Lower lobe of right lung (tissue), 2 donors: ENCODE results near the gene CNKSR1. TPM values are rescaled to one million over a fixed set of nuclear protein-coding genes. Genes with fewer than 3 reads are reported as not detected.
"Not testable (repeated sequence)": the region's sequence is repeated elsewhere in the genome, so short reads cannot be mapped to it uniquely, and the experiment has no call there.

ENCODE experiments used
- ATAC-seq, 2 donors: fragments of 200-7000 bp; cut with Tn5 transposase; one replicate each; pipeline ENCODE4 v1.9.1; 2020 to 2022; ENCODE audit warnings: mild to moderate bottlenecking in 2 of 2, moderate library complexity in 2 of 2
- DNase-seq: peaks from one replicate; pipeline ENCODE4 v3.0.0-alpha.2; 2020
- H3K27ac ChIP-seq: fragments of 200-600 bp; one replicate; pipeline ENCODE4 v1.8.0; 2022
- H3K27me3 ChIP-seq: fragments of 200-600 bp; one replicate; pipeline ENCODE4 v1.8.0; 2022; ENCODE audit warnings: low read depth
- H3K36me3 ChIP-seq: fragments of 200-600 bp; one replicate; pipeline ENCODE4 v1.8.0; 2022; ENCODE audit warnings: mild to moderate bottlenecking
- H3K4me1 ChIP-seq: fragments of 200-600 bp; one replicate; pipeline ENCODE4 v1.8.0; 2022
- H3K4me3 ChIP-seq: fragments of 200-600 bp; one replicate; pipeline ENCODE4 v1.8.0; 2022; ENCODE audit warnings: mild to moderate bottlenecking
- H3K9me3 ChIP-seq: fragments of 200-600 bp; one replicate; pipeline ENCODE4 v1.8.0; 2022
- intact Hi-C: fragments of 100-400 bp; cut with DNase I; formaldehyde crosslinking; loops from one replicate; pipeline ENCODE4 v1.11.0; 2022
- total RNA-seq: library from RNA; stranded (reverse); fragmentation: NEBNext Ultra II Directional; extraction: Animal tissue kit (Norgen Biotek cat#: 25700); gene quantifications from one replicate; pipeline ENCODE4 v1.2.1, GENCODE V29; 2021
- TF ChIP-seq, protein P1 (sequence below): fragments of 200-600 bp; IDR thresholded peaks from one replicate; pipeline ENCODE4 v1.8.0; 2022; ENCODE audit warnings: antibody characterized with exemption, mild to moderate bottlenecking
- donor health status: DM: no; HTN: yes; CAD: no; lungs with severe emphysema.

Gene CNKSR1
- total RNA-seq, 1 donor from 2014 or later = 25.0 TPM

DNA sequence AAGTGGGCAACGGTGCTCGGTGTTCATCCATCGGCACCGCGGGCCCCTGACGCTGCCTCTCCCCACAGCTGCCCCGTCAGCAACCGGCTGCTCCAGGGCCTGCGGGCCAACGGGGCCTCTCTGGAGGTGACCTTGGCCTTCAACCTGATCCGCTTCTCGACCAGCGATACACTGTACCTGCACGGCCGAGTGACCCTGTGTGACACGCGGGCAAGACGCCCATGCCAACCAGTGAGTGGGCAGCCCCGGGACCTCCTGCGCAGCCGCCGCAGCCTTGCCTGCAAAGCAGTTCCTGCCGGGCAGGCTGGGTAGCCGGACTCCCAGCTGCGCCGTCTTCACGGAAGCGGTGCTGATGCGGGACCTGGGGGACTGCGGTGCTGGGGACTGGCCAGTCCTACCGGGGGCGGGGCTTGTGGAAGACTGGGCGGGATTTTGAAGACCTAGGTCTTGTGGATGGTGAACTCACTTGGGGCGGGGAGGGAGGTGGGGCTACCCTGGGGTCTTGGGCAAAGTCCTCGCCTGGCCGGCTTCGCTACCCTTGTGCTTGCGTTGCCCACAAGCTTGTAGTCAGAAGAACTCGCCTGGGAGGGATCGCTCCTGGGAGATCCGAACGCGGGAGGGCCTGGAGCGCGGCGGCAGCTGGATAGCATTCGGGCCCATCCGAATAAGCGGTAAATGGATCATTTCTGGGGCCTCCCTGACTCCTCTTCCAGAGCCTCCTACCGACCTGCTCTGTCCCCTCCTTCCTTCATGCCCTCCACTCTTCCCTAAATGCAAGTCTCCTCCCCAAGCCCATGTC lies 47.9 kb downstream of the CNKSR1 start:
- H3K27ac ChIP-seq = no peak overlapping the region
- TF ChIP-seq, protein P1, sequence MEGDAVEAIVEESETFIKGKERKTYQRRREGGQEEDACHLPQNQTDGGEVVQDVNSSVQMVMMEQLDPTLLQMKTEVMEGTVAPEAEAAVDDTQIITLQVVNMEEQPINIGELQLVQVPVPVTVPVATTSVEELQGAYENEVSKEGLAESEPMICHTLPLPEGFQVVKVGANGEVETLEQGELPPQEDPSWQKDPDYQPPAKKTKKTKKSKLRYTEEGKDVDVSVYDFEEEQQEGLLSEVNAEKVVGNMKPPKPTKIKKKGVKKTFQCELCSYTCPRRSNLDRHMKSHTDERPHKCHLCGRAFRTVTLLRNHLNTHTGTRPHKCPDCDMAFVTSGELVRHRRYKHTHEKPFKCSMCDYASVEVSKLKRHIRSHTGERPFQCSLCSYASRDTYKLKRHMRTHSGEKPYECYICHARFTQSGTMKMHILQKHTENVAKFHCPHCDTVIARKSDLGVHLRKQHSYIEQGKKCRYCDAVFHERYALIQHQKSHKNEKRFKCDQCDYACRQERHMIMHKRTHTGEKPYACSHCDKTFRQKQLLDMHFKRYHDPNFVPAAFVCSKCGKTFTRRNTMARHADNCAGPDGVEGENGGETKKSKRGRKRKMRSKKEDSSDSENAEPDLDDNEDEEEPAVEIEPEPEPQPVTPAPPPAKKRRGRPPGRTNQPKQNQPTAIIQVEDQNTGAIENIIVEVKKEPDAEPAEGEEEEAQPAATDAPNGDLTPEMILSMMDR = no peak

DNA sequence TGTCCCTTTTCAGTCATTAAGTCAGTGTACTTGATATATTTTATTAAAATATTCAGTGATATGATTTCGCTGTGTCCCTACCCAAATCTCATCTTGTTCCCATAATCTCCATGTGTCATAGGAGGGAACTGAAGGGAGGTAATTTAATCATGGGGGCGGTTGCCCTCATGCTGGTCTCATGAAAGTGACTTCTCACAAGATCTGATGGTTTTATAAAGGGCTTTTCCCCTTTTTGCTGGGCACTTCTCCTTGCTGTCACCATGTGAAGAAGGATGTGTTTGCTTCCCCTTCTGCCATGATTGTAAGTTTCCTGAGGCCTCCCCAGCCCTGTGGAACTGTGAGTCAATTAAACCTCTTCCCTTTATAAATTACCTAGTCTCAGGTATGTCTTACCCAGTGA lies 53.4 kb downstream of the CNKSR1 start:
- intact Hi-C loops = not testable (repeated sequence)
- H3K27me3 ChIP-seq = peaks cover 10% of the 10 kb centered on the region

More for the DNA sequence above, 47.9 kb downstream of the CNKSR1 start:
- H3K4me1 ChIP-seq = peaks cover 13% of the 10 kb centered on the region
- intact Hi-C loops = no loop called here
- DNase-seq (peak; percentile 78), ATAC-seq (peak; percentile 89 to 92)
- no peaks in the 10 kb centered on the region for H3K36me3 ChIP-seq
- H3K9me3 ChIP-seq = no peaks in the 10 kb centered on the region
- H3K4me3 ChIP-seq = peak overlapping the region; percentile 49
- peaks cover 11% of the 10 kb centered on the region for H3K27me3 ChIP-seq

DNA sequence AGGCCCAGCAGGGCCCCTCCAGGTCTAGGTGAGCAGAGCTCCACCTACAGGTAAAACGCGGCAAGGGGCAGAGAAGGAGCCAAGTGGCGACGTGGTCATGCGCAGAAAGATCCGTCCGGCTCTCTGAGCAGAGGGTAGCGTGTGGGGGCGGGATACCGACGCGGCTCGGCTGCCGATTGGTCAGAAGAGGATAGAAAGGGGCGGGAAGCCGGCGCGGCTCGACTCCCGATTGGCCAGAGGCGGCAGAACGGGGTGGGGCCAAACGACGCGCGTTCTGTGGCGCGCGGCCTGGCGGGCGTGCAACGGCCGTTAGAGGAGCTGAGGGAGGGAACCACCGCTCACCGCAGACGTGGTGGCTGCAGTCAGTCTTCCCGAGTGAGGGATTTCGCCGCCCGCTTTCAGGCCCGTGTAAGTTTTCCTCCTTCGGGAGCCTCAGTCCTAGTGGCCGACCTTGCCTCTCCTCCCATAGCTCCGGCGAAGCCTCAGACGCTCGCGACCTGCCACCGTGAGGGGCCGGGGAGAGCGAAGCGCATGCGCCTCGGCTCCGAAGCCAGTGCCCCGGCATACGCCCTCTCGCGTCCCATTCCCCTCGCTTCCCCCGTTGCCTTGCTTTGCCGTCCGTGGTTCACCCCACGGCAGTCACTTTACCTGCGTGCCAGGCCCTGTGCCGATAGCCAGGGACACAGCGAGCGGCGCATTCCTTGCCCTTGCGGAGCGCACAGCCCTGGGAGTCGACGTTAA lies 56.8 kb downstream of the CNKSR1 start, which contains the start of gene CEP85:
TSS of gene CEP85 (plus strand) at position 298 of the 741 bp plus-strand sequence. CDS start 5,584 bp downstream, outside the sequence.
- Histone ChIP-seq H3K9me3 (no peaks in the 10 kb centered on the region), H3K27ac (peak within 1 kb of the TSS; percentile 84), H3K4me3 (peak within 1 kb of the TSS; percentile 73), H3K36me3 (no peaks in the 10 kb centered on the region), H3K4me1 (peaks cover 13% of the 10 kb centered on the region), H3K27me3 (no peaks in the 10 kb centered on the region)
- peak; percentile 98 for DNase-seq
- ATAC-seq = peak; percentile 99 to 100
- intact Hi-C loops = no loop called here
- TF ChIP-seq, protein P1 = peak; percentile 78

More for the DNA sequence above, 53.4 kb downstream of the CNKSR1 start:
- H3K27ac ChIP-seq, DNase-seq, ATAC-seq, H3K4me3 ChIP-seq, H3K9me3 ChIP-seq, H3K36me3 ChIP-seq: not testable (repeated sequence)
- peaks cover 12% of the 10 kb centered on the region for H3K4me1 ChIP-seq

DNA sequence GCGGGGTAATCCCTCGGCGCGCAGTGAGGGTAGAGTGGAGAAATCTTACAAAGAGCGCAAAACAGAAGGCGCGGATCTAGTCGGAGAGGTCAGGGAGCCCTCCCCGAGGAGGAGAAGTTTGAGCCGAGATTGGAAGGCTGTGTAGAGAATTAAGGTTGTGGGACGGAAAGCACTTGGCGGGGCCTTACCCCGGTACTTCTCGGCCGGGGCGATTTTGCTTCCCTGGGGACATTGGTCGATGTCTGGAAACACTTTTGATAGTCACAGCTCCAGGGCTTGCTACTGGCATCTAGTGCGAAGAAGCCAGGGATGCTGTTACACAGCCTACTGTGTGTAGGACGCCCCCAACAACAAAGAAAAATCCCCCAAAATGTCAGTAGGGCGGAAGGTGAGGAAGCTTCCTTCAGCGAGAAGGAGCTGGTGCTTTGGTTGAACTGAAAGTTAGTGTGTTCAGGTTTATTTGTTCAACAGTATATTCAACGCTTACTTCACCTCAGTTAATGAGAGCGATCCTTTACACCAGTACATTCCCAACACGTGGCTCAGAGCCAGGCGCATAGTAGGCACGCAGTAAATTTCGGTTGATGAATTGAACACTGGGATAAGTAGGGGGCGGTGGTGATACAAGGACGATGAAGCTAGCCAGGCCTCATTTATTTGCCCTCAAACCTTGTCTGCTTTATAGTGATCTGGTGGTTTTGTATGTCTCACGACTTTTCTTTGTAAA lies 57.5 kb downstream of the CNKSR1 start:
- intact Hi-C loops = no loop called here
- peak overlapping the region; percentile 84 for H3K27ac ChIP-seq
- H3K36me3 ChIP-seq = no peaks in the 10 kb centered on the region
- H3K4me3 ChIP-seq = peak overlapping the region; percentile 73
- H3K27me3 ChIP-seq = no peaks in the 10 kb centered on the region
- no peaks in the 10 kb centered on the region for H3K9me3 ChIP-seq
- no peak for ATAC-seq
- peaks cover 13% of the 10 kb centered on the region for H3K4me1 ChIP-seq
- DNase-seq = no peak
- TF ChIP-seq, protein P1 = no peak

DNA sequence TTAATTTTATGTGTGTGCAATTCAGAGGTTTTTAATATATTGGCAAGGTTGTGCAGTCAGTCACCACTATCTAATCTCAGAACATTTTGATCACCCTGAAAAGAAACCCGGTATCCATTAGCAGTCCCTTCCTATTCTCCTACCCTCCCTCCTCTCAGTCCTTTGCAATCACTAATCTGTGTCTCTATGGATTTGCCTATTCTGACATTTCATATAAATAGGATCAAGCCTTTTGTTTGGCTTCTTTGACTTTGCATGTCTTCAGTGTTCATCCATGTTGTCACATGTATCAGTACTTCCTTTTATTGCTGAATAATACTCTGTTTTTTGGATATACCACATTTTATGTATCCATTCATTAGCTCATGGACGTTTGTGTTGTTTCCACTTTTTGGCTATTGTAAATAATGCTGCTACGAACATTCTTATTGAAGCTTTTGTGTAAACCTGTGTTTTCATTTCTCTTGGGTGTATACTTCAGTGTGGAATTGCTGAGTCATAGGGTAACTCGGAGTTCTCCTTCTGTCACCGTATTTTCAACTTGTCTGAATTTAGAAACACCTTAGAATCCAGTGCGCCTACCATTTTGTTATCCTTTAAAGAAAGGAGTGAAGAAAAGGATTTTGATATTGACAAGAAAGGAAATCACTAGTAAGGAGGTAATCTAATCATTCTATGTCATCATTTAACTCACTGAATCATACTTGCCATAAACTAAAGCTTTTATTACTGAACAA lies 60.1 kb downstream of the CNKSR1 start:
- no peaks in the 10 kb centered on the region for H3K36me3 ChIP-seq
- H3K27ac ChIP-seq = no peak overlapping the region
- H3K9me3 ChIP-seq = no peaks in the 10 kb centered on the region
- TF ChIP-seq, protein P1 = no peak
- peaks cover 13% of the 10 kb centered on the region for H3K4me1 ChIP-seq
- H3K4me3 ChIP-seq = no peak overlapping the region
- ATAC-seq = no peak
- DNase-seq = no peak
- H3K27me3 ChIP-seq = no peaks in the 10 kb centered on the region
- intact Hi-C loops = no loop called here

Other genes starting within 250 kb of the CNKSR1 start
- 19.4 TPM for gene PAFAH2, start 179.4 kb upstream of the CNKSR1 start, total RNA-seq
- 0.24 TPM for gene EXTL1, start 155.7 kb upstream of the CNKSR1 start, total RNA-seq
- gene SLC30A2, start 131.4 kb upstream of the CNKSR1 start, total RNA-seq = not detected
- 0.53 TPM for gene TRIM63, start 109.9 kb upstream of the CNKSR1 start, total RNA-seq
- 11.8 TPM for gene PDIK1L, start 65.7 kb upstream of the CNKSR1 start, total RNA-seq
- 3.8 TPM for gene FAM110D, start 18.4 kb upstream of the CNKSR1 start, total RNA-seq
- gene C1orf232, start 8.5 kb upstream of the CNKSR1 start, total RNA-seq = not detected
- gene ZNF593, start 7.6 kb upstream of the CNKSR1 start, total RNA-seq = 18.0 TPM
- not detected for gene ZNF593OS, start 5.7 kb upstream of the CNKSR1 start, total RNA-seq
- gene CATSPER4, start 13.1 kb downstream of the CNKSR1 start, total RNA-seq = not detected
- 10.2 TPM for gene CEP85, start 56.7 kb downstream of the CNKSR1 start, total RNA-seq
- 204 TPM for gene SH3BGRL3, start 102.6 kb downstream of the CNKSR1 start, total RNA-seq
- gene UBXN11, start 129.1 kb downstream of the CNKSR1 start, total RNA-seq = 65.1 TPM
- gene CD52, start 140.5 kb downstream of the CNKSR1 start, total RNA-seq = 541 TPM
- gene CRYBG2, start 176.6 kb downstream of the CNKSR1 start, total RNA-seq = 2.1 TPM
- gene ZNF683, start 195.3 kb downstream of the CNKSR1 start, total RNA-seq = 1.2 TPM
- gene LIN28A, start 233.3 kb downstream of the CNKSR1 start, total RNA-seq = not detected